Measurements from ENCODE around the gene NPHS1.

The NPHS1 gene

GRCh38 chr19:35856546-35857149 lies 4.3 kb upstream of the NPHS1 start, which contains the start of gene KIRREL2:
TSS of gene KIRREL2 (plus strand) at chr19:35856911. CDS start at chr19:35857120, 209 bp downstream.
- no peak for TF ChIP-seq CTCF (IDR thresholded peaks at IDR 0.05; ENCODE audit: borderline replicate concordance, insufficient read depth, low read depth, low read length)
- peak within 1 kb of the TSS; percentile 23 for H3K4me3 ChIP-seq (ENCODE audit: low read depth, low read length)

- no peak for TF ChIP-seq CTCF (IDR thresholded peaks at IDR 0.05; ENCODE audit: borderline replicate concordance, insufficient read depth, low read depth, low read length)
Measured at GRCh38 chr19:35853038-35853756, 893 bp upstream of the NPHS1 start.

GRCh38 chr19:35851213-35852028 lies 883 bp downstream of the NPHS1 start:
- no peak for TF ChIP-seq CTCF (IDR thresholded peaks at IDR 0.05; ENCODE audit: borderline replicate concordance, insufficient read depth, low read depth, low read length)
- no peak overlapping the region for H3K4me3 ChIP-seq (ENCODE audit: low read depth, low read length)

More at GRCh38 chr19:35853038-35853756, 893 bp upstream of the NPHS1 start:
- no peak overlapping the region for H3K4me3 ChIP-seq (ENCODE audit: low read depth, low read length)

GRCh38 chr19:35848919-35849505 lies 3.3 kb downstream of the NPHS1 start:
- no peak overlapping the region for H3K4me3 ChIP-seq (ENCODE audit: low read depth, low read length)
- TF ChIP-seq CTCF (IDR thresholded peaks at IDR 0.05; ENCODE audit: borderline replicate concordance, insufficient read depth, low read depth, low read length) = no peak

GRCh38 chr19:35848486-35848885 lies 3.8 kb downstream of the NPHS1 start:
- no peak overlapping the region for H3K4me3 ChIP-seq (ENCODE audit: low read depth, low read length)
- no peak for TF ChIP-seq CTCF (IDR thresholded peaks at IDR 0.05; ENCODE audit: borderline replicate concordance, insufficient read depth, low read depth, low read length)

GRCh38 chr19:35847911-35848310 lies 4.4 kb downstream of the NPHS1 start:
- no peak for TF ChIP-seq CTCF (IDR thresholded peaks at IDR 0.05; ENCODE audit: borderline replicate concordance, insufficient read depth, low read depth, low read length)
- H3K4me3 ChIP-seq (ENCODE audit: low read depth, low read length) = no peak overlapping the region

All from GM12875 (cell line).